ENCODE results near the gene CCR1.
"Not testable (repeated sequence)": the region's sequence is repeated elsewhere in the genome, so short reads cannot be mapped to it uniquely, and the experiment has no call there.

Gene CCR1

GRCh38 chr3:46163556-46164041 lies 44.5 kb downstream of the CCR1 start:
- no peak for DNase-seq

DNA sequence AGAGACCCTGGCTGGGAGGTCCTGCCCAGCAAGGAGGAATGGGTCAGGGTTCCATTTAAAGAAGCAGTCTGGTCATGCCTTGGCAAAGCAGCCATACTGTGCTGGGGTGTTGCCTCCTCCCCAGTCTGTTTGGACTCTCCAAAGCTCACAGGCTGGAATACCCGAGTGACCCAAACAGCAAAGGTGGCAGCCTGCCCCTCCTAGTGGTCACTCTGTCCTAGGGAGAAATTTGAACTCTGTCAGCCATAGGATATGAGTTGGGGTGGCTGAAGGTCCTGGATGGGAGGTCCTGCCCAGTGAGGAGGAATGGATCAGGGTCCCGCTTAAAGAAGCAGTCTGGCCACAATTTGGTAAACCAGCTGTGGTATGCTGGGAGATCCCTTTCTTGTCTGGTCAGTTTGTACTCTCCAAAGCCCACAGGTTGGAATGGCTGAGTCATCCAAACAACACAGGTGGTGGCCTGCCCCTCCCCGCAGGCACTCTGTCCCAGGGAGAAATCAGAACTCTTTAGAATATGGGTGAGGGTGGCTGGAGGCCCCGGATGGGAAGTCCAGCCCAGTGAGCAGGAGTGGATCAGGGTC lies 45.0 kb downstream of the CCR1 start:
- DNase-seq, result no peak

DNA sequence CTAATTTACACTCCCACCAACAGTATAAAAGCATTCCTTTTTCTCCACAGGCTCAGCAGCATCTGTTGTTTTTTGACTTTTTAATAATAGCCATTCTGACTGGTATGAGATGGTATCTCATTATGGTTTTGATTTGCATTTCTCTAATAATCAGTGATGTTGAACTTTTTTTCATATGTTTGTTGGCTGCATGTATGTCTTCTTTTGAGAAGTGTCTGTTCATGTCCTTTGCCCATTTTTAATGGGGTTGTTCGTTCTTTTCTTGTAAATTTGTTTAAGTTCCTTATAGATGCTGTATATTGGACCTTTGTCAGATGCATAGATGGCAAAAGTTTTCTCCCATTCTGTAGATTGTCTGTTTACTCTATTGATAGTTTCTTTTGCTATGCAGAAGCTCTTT lies 50.4 kb downstream of the CCR1 start:
- not testable (repeated sequence) for DNase-seq

GRCh38 chr3:46154311-46154710 lies 53.8 kb downstream of the CCR1 start:
- DNase-seq, result no peak
